ENCODE data around the gene BTBD6. TPM values are rescaled to one million over a fixed set of nuclear protein-coding genes. Genes with fewer than 3 reads are reported as not detected.

Gene BTBD6
- total and polyA plus RNA-seq, 2 donors (not counting 1 experiment from before 2014, with no cell fraction given), result 31.9 to 49.9 TPM

DNA sequence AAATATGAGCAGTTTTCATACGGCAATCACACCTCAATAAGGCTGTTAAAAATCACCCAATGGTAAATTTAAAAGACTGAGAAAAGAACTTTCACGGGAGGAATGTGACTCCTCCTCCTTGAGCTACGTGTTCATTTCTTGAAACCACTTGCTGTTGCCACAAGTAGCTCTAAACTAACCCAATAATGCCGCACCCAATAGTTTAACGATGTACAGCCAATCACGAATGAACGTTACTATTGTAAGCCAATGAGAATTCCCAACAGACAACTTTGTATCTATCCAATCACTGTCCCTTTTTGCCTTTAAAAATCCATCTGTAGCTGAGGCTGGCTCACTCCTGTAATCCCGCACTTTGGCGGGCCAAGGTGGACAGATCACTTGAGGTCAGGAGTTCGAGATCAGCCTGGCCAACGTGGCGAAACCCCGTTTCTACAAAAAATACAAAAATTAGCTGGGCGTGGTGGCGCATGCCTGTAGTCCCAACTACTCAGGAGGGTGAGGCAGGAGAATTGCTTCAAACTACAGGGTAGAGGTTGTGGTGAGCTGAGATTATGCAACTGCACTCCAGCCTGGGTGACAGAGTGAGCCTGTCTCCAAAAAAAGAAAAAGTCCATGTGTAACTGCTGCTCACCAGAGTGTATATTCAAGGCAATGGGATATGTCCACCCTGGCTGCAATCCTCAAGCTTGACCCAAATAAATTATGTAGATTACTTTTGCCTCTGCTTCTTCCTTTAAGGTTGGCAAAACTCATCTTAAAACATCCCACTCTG, 24.4 kb upstream of the BTBD6 start:
- Histone ChIP-seq H3K36me3 (ENCODE audit: control insufficient read depth, insufficient read depth, low read length) (peaks cover 12% of the 10 kb centered on the region), H3K27me3 (ENCODE audit: control insufficient read depth, insufficient read depth, low read length) (no peaks in the 10 kb centered on the region), H3K4me1 (ENCODE audit: control insufficient read depth, extremely low read depth, insufficient read depth, low read length) (no peaks in the 10 kb centered on the region), H2AFZ (ENCODE audit: low read length) (no peak overlapping the region), H3K79me2 (ENCODE audit: control insufficient read depth, insufficient read depth, low read length) (no peaks in the 10 kb centered on the region), H3K4me2 (ENCODE audit: extremely low read depth, insufficient read depth, low read length) (no peak overlapping the region), H4K20me1 (ENCODE audit: control insufficient read depth, extremely low read depth, insufficient read depth, low read length) (no peaks in the 10 kb centered on the region), H3K9ac (ENCODE audit: insufficient read depth, low read length) (no peak overlapping the region), H3K4me3 (replicated peaks in 1 of 4; ENCODE audit: control extremely low read depth in 1 of 4, insufficient read depth in 1 of 4, low read depth in 3 of 4, low read length in 4 of 4) (no peak overlapping the region), H3K9me3 (ENCODE audit: control insufficient read depth, insufficient read depth, low read depth, low read length) (no peaks in the 10 kb centered on the region), H3K27ac (ENCODE audit: insufficient read depth, low read length) (no peak overlapping the region)
- TF ChIP-seq EZH2 (IDR thresholded peaks at IDR 0.05; ENCODE audit: low read length, missing control alignments) (no peak), CTCF (conservative IDR thresholded peaks at IDR 0.05 in 1 of 2, IDR thresholded peaks at IDR 0.05 in 1 of 2; ENCODE audit: low read depth in 1 of 2, low read length in 2 of 2) (no peak)
- no peak for DNase-seq (ENCODE audit: low read depth in 2 of 2)

DNA sequence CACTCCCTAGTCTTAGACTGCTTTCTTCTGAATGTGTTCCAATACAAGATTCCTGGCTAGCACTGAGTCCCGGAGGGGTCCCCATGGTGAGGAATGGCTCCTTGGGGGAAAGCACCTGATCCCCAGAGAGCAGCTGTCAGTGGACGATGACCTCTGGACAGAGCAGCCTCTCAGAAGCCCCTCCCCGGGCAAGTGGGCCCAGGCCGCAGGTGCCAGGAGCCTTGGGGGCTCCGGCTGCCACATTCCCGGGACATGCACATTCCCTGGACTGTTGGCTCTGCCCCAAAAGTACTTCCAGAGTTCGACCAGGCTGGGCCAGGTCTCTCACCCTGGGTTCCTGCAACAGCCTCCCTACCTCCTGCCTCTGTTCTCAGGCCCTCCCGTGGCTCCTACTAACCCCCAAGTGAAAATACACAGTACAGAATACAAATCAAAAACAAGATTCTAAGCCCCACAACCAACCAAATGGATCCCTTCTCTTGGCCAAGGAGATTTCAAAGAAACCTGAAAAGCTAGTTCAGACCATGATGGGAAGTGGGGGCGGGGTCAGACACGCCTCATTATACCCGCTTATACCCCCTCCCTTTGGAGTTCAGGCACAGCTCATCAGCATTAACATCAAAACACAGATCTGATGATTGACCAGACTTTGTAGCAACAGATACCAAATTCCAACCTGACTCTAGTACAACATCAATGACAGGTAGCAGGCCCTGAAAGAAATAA, 23.3 kb upstream of the BTBD6 start:
- Histone ChIP-seq H3K4me1 (ENCODE audit: control insufficient read depth, extremely low read depth, insufficient read depth, low read length) (no peaks in the 10 kb centered on the region), H4K20me1 (ENCODE audit: control insufficient read depth, extremely low read depth, insufficient read depth, low read length) (no peaks in the 10 kb centered on the region), H3K9me3 (ENCODE audit: control insufficient read depth, insufficient read depth, low read depth, low read length) (no peaks in the 10 kb centered on the region), H3K27ac (ENCODE audit: insufficient read depth, low read length) (no peak overlapping the region), H3K27me3 (ENCODE audit: control insufficient read depth, insufficient read depth, low read length) (no peaks in the 10 kb centered on the region), H3K4me3 (replicated peaks in 1 of 4; ENCODE audit: control extremely low read depth in 1 of 4, insufficient read depth in 1 of 4, low read depth in 3 of 4, low read length in 4 of 4) (no peak overlapping the region), H3K36me3 (ENCODE audit: control insufficient read depth, insufficient read depth, low read length) (peaks cover 9% of the 10 kb centered on the region), H3K4me2 (ENCODE audit: extremely low read depth, insufficient read depth, low read length) (no peak overlapping the region), H3K79me2 (ENCODE audit: control insufficient read depth, insufficient read depth, low read length) (no peaks in the 10 kb centered on the region), H2AFZ (ENCODE audit: low read length) (no peak overlapping the region), H3K9ac (ENCODE audit: insufficient read depth, low read length) (no peak overlapping the region)
- TF ChIP-seq CTCF (conservative IDR thresholded peaks at IDR 0.05 in 1 of 2, IDR thresholded peaks at IDR 0.05 in 1 of 2; ENCODE audit: low read depth in 1 of 2, low read length in 2 of 2), result no peak
- no peak for TF ChIP-seq EZH2 (IDR thresholded peaks at IDR 0.05; ENCODE audit: low read length, missing control alignments)
- DNase-seq (ENCODE audit: low read depth in 2 of 2), result no peak

DNA sequence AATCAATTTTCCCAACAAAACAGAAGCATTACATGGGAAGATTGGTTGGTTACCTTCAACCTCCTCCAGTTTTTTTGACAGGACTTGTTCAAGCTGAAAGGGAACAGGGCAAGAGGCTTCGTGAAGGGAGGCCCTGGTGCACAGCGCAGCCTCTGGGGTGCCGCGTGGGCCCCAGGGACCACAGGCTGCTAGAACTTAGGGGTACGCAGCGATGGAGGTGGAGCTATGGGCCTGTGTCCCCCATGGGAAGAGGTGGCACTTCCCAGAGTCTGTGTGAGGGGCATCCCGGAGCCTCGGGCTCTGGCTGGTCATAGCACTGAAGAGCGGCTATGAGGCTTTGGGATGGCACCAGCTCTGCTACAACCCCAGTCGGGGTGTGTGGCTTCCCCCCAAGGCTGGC, 22.1 kb upstream of the BTBD6 start:
- H3K4me2 ChIP-seq (ENCODE audit: extremely low read depth, insufficient read depth, low read length), result no peak overlapping the region
- peaks cover 5% of the 10 kb centered on the region for H3K36me3 ChIP-seq (ENCODE audit: control insufficient read depth, insufficient read depth, low read length)
- H2AFZ ChIP-seq (ENCODE audit: low read length), result no peak overlapping the region
- H3K27me3 ChIP-seq (ENCODE audit: control insufficient read depth, insufficient read depth, low read length), result no peaks in the 10 kb centered on the region
- no peaks in the 10 kb centered on the region for H3K4me1 ChIP-seq (ENCODE audit: control insufficient read depth, extremely low read depth, insufficient read depth, low read length)
- no peaks in the 10 kb centered on the region for H3K9me3 ChIP-seq (ENCODE audit: control insufficient read depth, insufficient read depth, low read depth, low read length)
- TF ChIP-seq CTCF (conservative IDR thresholded peaks at IDR 0.05 in 1 of 2, IDR thresholded peaks at IDR 0.05 in 1 of 2; ENCODE audit: low read depth in 1 of 2, low read length in 2 of 2) (no peak), EZH2 (IDR thresholded peaks at IDR 0.05; ENCODE audit: low read length, missing control alignments) (no peak)
- no peaks in the 10 kb centered on the region for H4K20me1 ChIP-seq (ENCODE audit: control insufficient read depth, extremely low read depth, insufficient read depth, low read length)
- no peaks in the 10 kb centered on the region for H3K79me2 ChIP-seq (ENCODE audit: control insufficient read depth, insufficient read depth, low read length)
- no peak overlapping the region for H3K4me3 ChIP-seq (replicated peaks in 1 of 4; ENCODE audit: control extremely low read depth in 1 of 4, insufficient read depth in 1 of 4, low read depth in 3 of 4, low read length in 4 of 4)
- no peak overlapping the region for H3K27ac ChIP-seq (ENCODE audit: insufficient read depth, low read length)
- H3K9ac ChIP-seq (ENCODE audit: insufficient read depth, low read length), result no peak overlapping the region
- no peak for DNase-seq (ENCODE audit: low read depth in 2 of 2)
